ENCODE results near the gene LRRTM3.

- no peak for TF ChIP-seq POLR2AphosphoS5 (IDR thresholded peaks at IDR 0.05; ENCODE audit: low read depth)
- no peak for TF ChIP-seq CTCF (conservative IDR thresholded peaks at IDR 0.05; ENCODE audit: low read depth in 2 of 2)
- no peak for TF ChIP-seq EZH2phosphoT487 (IDR thresholded peaks at IDR 0.05; ENCODE audit: unreplicated experiment)
- no peak for TF ChIP-seq EZH2 (IDR thresholded peaks at IDR 0.05; ENCODE audit: low read depth, unreplicated experiment)
- TF ChIP-seq REST (IDR thresholded peaks at IDR 0.05; ENCODE audit: unreplicated experiment), result no peak
Measured at GRCh38 chr10:66981361-66982052, 55.7 kb downstream of the LRRTM3 start.
